HG03103 (cell line): Measurements from ENCODE around the gene ACVRL1.

ENCODE experiments used
- ATAC-seq: cut with Tn5 transposase; IDR thresholded peaks from one replicate; pipeline ENCODE4 v1.9.1; 2021; ENCODE audit warnings: low read depth; ENCODE audit not compliant: unreplicated experiment

The ACVRL1 gene

DNA sequence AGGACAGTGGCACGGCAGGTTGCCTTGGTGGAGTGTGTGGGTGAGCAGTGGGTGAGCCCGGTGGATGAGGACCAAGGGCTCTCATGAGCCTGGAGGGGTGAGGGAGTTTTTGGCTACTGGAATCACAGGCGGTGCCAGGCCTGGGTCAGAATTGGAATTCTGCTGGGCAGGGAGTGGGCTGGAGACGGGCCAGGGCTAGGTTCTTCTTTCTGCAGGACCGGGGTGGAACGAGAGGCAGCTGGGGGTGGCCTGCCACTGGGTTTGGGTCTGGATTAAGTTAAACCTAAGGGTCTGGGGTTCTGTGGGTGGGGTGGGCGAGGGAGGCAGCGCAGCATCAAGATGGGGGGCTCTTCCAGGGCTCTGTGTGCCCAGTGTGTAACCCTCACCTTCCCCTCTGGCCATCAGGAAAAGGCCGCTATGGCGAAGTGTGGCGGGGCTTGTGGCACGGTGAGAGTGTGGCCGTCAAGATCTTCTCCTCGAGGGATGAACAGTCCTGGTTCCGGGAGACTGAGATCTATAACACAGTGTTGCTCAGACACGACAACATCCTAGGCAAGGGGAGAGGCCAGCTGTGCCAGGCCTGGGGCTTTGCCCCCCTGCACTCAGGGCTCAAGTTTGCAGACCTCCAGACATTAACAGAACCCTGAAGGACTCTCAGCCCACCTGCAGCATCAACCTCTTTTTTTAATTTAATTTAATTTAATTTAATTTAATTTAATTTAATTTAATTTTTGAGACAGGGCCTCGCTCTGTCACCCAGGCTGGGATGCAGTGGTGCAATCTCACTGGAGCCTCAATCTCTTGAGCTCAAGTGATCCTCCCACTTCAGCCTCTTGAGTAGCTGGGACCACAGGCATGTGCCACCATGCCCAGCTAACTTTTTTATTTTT, 7.0 kb downstream of the ACVRL1 start:
- ATAC-seq, result no peak

DNA sequence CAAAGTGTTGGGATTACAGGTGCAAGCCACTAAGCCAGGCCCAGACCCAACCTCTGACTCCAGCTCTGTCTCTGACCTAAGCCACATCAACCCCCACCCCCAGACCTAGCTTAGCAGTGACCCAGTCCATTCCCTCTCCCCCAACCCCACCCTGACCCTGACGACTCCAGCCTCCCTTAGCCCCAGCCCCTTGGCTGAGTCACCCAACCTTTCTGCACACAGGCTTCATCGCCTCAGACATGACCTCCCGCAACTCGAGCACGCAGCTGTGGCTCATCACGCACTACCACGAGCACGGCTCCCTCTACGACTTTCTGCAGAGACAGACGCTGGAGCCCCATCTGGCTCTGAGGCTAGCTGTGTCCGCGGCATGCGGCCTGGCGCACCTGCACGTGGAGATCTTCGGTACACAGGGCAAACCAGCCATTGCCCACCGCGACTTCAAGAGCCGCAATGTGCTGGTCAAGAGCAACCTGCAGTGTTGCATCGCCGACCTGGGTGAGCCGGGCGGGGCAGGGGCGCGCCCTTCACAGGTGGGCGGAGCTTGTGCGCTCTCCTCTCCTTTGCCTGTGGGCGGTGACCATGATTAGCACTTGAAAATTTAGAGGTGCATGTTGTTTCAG, 7.8 kb downstream of the ACVRL1 start:
- no peak for ATAC-seq

DNA sequence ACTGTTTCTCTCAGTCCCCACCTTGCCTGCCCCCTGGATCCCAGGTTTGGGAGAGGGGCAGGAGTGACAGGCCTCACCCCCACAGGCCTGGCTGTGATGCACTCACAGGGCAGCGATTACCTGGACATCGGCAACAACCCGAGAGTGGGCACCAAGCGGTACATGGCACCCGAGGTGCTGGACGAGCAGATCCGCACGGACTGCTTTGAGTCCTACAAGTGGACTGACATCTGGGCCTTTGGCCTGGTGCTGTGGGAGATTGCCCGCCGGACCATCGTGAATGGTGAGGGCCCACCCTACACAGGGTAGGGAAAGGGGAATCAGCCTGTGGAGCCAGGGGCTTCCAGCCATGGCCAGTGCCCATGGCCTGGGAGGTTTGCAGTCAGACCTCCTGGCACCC, 8.6 kb downstream of the ACVRL1 start:
- no peak for ATAC-seq

DNA sequence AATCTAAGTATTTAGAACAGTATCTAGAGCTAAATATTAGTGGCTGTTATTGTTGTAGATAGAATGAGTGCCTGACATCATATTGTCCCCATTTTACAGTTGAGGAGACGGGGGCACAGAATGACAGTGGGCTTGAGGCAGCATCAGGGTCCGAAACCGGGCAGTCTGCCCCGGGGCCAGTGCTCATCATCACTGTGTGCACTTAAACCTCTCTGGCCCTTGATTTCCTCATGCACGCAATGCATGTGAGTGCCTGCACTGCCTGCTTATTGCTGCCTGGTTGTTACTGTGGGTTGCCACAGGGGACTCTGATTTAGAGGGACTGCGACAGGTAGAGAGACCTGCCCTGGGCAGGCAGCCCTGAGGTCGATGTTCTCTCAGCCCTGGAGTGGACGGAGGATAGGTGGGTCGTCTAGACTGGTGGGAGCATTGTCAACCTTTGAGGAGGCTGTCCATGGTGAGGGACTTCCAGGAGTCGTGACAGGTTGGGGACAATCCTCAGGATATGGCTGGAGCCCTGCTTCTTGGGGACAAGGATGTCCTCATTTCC, 9.8 kb downstream of the ACVRL1 start:
- ATAC-seq, result no peak

DNA sequence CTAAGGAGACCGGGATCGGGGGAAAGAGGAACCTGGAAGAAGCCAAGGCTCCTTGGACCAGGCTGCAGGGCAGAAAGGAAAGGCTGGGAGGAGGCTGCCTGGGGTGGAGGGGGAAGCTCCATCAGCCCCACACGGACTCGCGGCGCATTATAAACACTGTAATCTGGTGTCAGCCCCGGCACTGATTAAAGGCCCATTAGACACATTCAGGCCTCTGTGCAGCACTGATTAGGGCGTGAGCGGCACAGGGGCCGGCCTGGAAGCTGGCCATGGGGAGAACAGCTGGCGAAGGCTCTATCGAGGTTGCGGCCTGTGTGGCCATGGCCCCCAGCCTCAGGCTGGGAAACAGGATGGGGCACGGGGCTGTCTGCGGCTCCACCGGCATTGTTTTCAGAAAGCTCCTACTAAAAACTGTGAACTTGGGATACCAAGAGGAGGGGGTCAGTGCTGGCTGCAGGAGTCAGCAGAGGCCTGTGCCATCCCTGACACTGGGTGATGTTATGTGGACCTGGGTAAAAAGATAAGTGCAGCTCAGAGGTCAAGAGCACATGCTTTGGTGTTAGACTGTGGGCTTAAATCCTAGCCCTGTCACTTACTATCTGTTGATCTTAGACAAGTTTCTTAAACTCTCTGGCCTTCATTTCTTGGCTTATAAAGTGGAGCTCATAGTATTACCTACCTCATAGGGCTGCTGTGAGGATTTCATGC, 10.6 kb downstream of the ACVRL1 start:
- no peak for ATAC-seq

DNA sequence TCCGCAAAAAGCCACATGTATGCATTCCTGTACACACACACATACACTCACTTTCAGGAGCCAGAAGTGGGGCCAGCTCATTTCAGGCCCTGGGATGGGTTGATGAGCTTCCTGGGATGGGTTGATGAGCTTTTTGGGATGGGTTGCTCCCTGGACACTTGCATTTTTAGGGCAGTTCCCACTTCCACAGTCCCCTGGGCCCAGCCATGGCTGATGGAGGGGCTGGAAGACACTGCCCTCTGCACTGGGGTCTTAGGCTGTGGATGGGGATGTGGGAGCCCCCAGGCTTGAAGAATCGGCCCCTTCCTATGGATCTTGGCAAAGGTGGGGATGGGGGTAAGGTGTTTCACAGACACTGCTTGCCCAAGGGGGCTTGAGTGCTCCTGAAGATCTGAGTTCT, 12.7 kb downstream of the ACVRL1 start:
- no peak for ATAC-seq

DNA sequence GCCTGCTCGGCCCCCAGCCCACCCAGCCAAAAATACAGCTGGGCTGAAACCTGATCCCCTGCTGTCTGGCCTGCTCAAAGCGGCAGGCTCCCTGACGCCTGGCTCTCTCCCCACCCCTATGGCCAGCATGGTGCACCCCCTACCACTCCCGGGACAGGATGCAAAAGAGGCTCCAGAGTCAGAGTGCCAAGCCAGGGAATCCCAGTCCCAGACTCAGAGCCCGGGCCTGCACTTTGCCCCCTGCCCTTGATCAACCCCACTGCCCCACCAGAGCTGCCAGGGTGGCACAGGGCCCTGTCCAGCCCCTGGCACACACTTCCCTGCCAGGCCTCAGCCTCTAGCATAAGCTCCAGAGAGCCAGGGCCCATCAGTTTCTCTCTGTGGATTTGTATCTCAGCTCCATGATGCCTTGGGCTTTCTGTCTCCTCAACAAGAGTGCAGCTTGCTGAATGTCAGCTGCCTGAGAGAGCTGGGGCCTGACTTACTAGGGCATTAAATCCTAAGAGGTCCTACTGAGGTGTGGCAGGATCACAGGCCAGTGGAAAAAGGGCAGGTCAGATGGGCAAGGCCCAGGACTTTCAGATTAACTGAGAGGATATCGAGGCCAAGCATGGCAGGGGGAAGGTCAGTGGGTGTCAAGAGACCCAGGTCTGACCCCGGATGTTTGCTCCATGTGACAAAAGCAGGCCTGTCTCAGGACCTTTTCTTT, 13.9 kb downstream of the ACVRL1 start:
- no peak for ATAC-seq

DNA sequence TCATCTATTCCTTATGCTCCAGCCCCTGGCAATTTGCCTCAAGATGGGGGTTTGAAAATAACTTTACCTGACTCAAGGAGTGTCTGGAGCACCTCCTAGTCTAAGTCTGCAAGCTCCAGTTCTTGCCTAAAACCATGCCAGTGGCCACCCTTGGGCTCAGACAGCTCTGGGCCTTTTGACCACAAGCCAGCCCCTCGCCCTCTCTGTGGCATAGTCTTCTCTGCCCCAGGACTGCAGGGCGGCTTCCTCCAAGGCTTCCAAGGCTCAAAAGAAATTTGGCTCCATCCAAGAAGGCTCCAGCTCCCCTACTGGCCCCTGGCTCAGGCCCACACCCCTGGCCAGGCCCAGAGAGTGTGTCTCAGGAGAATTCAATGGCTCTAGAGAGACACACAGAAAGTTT, 14.8 kb downstream of the ACVRL1 start:
- ATAC-seq, result no peak

DNA sequence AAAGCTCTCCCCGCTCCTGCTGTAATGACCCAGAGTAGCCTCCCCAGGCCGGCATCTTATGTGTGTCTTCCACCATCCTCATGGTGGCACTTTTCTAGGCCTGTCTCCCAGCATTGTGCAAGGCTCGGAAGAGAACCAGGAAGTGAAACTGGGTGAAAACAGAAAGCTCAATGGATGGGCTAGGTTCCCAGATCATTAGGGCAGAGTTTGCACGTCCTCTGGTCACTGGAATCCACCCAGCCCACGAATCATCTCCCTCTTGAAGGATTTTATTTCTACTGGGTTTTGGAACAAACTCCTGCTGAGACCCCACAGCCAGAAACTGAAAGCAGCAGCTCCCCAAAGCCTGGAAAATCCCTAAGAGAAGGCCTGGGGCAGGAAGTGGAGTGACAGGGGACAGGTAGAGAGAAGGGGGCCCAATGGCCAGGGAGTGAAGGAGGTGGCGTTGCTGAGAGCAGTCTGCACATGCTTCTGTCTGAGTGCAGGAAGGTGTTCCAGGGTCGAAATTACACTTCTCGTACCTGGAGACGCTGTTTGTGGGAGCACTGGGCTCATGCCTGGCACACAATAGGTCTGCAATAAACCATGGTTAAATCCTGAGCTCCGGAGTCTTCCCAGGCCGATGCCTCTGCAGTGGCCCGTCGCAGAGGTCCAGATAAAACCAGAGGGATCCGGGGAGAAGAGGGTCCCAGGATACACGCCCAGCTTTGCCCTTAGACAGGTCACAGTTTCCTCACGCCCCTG, 15.6 kb downstream of the ACVRL1 start:
- ATAC-seq, result no peak

DNA sequence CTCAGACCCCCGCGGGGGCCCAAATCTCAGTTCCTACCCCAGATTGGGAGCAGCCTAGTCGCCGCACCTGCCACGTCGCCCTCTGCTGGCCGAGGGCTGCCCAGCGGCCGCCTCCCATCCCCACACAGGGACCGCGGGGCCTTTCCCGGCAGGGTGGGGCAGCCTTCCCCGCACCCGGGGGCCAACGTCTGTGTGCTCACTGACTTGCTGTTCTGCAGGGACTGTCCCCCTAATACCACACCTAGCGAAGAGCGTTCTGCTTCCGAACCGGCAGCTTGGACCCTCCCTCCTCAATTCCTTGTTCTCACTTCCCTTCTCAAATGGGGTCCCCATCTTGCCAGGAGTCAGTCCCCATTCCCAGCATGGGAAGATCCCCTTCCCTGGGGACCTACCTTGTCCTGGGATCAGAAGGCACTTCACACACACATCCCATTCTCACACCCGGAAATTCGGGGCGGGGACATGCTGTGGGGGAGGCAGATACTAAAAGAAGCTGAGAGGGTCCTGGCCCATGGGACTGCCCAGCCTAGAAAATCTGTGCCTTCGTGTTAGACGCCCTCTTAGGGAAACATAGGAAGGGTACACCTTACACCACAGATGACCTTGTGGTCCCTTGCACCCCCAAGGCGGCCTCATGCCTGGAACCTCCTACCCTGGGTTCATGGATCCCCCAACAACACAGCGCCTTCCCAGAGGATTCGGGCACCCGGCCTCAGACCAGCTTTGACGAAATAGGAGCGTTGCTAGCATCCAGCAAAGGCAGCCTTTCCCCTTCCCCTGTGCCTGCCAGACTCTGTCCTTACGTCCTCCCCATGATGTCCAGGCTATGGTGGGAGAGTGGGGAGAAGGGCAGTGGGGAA, 16.4 kb downstream of the ACVRL1 start:
- ATAC-seq, result no peak

DNA sequence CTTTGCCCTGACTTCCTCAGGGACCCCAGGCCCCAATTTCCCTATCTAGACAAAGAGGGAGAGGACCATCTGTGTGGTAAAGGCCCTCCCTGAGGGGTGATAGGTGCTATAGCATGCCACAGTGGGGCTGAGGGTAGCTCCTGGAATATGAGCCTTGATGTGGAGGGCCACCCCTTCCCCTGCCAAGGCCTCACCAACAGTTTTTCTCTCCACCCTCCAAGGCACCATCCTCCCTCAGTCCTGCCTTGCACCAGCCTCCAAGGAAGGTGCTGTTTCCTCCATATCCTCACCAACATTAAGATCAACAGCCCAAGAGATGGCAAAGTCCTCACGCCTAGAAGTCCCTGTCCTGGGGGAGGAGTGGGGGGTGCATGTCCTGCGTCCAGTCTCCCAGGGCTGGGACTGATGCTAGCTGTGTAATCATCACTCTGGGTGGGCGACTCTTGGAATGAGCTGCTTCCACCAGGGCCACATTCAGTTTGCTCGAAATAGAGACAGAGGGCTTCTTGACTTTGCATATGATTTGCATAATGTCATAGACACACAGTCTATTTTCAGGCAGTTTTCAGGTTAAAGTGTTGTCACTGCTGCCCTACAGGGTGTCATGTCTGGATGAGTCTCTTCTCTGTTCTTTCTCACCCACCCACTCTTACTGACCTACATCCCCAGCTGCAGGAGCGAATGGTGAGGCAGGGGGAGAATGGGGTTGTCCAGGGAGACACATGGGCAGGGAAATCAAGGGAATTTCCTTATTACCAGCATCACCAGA, 17.4 kb downstream of the ACVRL1 start:
- ATAC-seq, result no peak

DNA sequence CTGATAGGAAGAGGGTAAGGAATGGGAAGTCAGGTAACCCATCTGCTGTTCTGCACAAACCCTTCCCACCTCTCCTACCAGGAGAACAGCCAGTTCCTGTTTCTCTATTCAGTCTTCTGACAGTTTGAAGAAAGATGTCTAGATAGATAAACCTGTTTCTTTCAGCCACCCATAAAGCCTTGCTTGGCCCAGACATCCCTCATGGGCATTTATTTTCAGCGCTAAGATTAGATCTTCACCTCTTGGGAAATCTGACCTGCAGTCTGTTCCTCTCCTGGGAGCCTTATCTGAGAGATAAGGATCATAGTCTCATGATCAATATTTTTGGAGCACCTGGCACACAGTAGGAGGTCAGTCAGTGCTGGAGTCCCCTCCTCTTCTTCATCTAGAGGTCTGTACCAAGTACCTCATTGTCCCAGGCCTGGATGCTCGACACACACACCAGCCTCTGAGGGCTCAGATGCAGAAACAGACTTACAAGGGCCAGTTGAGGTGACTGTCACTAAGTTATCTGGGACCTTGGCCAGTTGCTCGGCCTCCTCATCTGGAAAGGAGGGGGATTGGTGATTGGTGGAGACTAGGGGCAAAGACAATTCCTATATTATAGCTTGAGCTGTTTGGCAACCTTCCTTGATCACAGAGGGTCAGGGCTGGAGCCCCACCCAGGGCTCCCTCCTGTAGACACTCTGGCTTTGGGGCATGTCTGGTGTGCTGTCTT, 18.2 kb downstream of the ACVRL1 start:
- ATAC-seq, result no peak

DNA sequence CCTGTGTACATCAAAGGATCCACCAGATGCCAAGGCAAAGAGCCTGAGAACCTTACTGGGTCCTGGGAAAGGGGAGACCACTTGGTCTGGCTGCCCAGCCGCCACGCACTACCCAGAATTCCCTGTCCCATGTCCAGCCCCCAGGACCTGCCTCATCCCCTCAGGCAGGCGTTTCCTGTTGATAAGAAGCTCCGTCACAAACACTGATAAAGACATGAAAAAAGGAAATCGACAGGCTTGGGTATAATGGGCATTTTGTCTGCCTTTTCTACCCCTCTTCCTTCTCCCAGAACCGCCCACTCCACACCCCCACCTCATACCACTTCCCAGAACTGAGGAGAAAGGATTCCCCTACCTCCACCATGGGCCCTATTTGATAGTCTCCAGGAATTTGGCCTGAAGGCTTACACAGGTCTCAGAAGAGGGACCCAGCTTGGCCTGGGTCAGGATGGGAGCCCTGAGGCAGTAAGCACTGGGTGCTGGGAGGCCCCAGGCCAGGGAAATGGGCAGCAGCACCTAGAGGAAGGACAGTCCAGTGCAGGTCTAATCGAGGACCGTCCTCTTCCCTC, 18.8 kb downstream of the ACVRL1 start:
- no peak for ATAC-seq

DNA sequence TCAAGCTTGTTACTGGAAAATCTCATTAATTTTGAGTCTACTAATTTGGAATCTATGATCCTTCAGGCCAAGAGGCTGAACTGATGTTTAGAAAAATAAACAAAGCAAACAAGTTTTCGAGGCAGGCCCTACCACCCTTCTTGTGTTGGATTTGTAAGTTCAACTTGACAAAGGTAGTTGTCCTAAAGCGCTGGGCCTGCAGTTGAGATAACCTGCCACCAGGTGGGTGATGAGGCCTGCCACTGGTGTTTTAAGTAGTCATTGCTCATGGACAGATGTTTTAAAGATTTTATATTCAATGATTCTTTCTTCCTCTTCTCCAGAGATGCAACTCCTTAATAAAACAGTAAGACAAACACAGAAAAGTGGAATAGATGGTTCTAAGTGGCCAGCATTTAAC, 19.4 kb downstream of the ACVRL1 start:
- no peak for ATAC-seq

DNA sequence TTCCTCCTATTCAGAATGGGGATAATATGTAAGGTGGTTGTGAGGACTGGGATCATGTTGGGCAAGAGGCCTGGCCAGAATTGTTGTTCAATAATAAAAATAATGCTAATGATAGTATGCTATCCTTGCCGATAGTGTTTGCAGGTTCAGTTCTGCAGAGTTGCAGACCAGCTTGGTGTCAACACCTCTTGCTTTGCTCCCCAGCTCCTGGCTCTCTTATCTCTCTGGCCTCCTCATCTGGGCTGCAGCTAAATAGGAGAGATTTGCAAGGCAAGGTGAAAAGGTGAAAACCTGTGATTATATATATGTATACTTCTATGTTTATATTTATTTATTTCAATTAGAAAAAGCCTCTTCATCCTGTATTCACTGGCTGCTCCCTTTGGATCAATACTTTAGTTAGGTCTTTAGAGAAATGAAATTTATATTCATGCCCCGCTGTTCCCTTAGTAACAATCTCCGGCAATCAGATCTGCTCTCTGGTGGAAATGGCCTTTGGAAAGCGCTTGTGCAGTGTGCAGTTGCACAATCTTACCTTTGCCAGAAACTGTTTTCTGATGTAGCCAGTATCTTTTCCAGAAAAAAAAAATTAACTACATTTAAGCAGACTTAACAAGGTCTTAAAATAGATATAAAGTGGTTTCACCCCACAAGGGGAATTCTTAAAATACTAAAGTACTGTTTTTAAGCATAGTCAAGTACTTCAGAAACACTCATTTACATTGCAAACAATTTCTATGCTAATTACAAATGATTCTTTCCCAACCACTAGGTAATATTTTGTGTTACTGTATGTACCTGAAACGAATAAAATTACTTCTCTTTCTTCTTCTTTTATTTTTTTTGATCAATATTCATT, 25.1 kb downstream of the ACVRL1 start:
- no peak for ATAC-seq

DNA sequence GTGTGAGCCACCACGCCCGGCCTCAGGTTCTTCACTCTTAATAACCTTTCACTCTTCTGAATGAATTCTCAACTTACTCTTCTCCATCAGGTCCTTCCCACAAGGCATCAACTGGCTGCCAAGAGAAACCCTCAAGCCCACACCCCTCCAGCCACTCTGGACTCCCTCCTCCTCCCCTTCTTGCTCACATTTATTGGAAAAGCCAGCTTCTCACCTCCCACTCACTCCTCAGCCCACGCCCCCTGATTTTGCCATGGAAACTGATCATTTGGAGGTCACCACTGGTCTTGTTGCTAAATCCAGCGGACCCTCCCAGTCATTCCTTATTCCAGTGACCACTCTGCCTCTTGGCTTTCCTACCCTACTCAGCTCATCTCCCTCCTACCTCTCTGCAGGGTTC, 26.8 kb downstream of the ACVRL1 start:
- ATAC-seq, result no peak
